GM18873 (cell line): ENCODE measurements around the gene SCN5A.

Source experiments
- ATAC-seq: cut with Tn5 transposase; IDR thresholded peaks from one replicate; pipeline ENCODE4 v1.9.1; 2021; ENCODE audit warnings: mild to moderate bottlenecking, moderate library complexity, moderate number of reproducible peaks; ENCODE audit not compliant: unreplicated experiment, low FRiP score

Gene SCN5A

DNA sequence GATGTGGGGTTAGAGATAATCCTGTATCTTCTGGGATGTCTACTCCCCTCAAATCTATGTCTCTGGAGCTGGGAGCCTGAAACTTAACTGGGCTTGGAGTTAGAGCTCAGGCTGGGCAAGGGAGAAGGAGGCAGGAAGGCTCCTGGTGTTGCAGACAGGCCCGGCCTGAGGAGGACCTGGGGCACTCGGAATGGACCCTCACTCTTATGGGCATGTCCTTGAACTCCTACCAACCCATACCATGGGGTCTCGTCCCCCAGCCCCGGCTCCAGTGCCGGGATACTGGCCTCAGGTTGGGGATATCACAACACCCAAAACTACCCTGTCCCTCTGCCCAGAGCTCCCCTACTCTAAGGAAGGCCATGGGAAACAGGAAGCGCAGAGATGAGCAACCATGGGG lies 45.2 kb downstream of the SCN5A start:
- ATAC-seq, result no peak

GRCh38 chr3:38603731-38604131 lies 45.8 kb downstream of the SCN5A start:
- ATAC-seq, result no peak

DNA sequence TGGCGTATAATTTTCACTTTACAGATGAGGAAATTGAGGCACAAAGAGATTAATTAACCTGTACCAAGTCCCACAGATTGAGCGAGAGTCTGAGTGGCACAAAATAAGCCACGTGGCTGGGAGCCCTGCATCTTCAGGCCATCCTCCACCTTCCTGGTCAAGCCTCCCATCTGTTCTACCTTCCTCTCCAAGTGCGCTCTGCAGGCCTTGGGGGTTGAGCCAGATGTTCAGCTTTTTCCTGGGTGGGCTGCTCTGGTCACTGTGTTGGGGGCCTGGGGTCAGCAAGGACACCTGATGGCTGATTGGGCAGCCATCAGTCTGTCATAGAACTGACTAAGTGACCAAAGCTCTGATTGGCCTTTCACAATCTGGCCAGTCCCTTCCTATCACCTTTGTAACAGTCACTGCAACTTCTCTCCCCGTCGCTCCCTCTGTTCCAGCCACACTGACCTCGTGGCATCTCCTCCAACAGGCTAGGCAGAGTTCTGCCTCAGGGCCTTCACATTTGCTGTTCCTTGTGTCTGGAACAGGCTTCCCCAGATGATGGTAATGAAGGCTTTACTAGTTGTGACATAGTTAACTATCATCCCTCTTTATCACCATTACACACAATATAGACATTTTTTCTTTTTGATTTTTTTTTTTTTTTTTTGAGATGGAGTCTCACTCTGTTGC lies 46.8 kb downstream of the SCN5A start:
- no peak for ATAC-seq

GRCh38 chr3:38601956-38602550 lies 47.4 kb downstream of the SCN5A start:
- ATAC-seq, result no peak

DNA sequence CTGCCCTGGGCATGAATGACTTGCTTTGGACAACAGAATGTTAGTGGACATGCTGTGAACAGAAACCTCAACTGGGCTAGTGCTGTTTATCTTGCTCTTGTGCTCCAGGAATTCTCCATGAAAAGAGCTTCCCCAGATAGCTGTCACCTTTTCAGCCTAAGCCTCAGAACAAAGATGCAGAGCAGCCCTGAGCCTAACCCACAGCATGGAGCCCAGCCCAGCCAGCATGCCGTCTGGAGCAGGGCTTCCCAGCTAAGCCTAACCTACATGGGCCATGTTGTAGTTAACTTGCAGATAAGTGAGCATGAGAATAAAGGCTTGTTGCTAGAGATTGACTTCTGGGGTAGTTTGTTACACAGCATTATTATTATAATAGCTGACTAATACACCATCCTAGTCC lies 48.9 kb downstream of the SCN5A start:
- ATAC-seq, result no peak

DNA sequence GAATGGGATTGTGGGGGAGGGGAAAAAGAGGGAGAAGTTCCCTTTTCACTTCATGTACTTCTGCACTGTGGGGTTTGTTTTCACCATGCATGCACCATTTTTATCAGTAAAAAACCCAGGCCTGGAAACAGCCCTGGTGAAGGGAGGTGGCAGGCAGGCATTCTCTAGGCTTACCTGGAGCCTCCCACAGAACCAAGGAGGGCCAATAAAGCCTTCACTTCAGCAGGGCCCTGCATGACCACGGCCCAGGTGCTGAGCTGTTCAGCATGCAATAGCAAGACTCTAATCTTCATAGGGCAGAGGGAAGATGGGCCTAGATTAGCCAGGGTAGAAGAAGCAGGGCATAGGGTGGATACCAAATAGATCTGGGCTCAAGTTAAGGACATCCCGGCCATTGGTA lies 49.6 kb downstream of the SCN5A start:
- ATAC-seq, result no peak

GRCh38 chr3:38598791-38599190 lies 50.7 kb downstream of the SCN5A start:
- no peak for ATAC-seq

GRCh38 chr3:38597502-38598060 lies 51.9 kb downstream of the SCN5A start:
- no peak for ATAC-seq

- ATAC-seq, result no peak
These were observed 54.1 kb downstream of the SCN5A start for GRCh38 chr3:38595393-38595792.

- ATAC-seq, result no peak
These were observed 59.0 kb downstream of the SCN5A start for GRCh38 chr3:38590521-38590920.

DNA sequence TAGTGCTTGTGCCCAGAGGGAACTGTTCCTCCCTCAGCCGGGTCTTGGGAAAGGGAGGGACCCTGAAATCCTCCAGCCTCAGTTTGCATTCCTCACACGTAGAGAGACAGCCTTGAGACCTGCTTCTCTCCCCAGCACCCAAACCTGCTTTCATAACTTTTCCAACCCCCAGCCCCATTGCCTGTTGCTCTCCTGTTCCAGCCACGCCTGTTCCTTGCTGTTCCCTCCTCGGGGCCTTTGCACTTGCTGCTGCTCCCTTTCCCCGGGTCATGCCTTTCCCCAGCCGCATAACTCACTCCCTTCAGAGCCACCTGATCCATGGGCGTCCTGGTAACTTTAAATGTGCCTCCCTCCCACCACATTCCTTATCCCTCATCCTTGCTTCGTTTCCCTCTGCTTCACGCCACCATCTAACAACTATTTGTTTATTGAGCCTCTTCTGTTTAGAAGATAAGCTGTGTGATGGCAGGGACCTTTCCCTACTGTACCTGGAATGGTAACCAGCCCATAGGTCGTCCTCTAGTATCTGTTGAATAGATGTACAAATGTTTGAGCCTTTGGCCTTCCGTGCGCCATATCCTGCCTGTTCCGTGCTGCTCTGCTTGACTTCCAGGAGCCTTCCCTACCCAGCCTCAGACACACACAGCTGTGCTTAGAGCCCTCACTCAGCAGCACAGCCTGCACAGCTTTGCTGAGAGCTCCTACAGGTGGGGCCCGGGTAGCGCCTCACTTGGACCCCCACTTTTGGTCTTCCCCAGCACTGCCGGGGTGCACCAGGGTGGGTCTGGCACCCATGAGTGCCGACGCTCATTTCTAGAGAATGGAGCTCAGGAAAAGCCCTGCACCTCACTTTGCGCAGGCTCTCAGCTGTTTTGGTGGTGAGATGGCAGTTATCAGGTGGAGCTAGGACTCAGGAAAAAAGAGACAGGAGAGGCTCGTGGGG lies 60.2 kb downstream of the SCN5A start:
- ATAC-seq, result no peak

DNA sequence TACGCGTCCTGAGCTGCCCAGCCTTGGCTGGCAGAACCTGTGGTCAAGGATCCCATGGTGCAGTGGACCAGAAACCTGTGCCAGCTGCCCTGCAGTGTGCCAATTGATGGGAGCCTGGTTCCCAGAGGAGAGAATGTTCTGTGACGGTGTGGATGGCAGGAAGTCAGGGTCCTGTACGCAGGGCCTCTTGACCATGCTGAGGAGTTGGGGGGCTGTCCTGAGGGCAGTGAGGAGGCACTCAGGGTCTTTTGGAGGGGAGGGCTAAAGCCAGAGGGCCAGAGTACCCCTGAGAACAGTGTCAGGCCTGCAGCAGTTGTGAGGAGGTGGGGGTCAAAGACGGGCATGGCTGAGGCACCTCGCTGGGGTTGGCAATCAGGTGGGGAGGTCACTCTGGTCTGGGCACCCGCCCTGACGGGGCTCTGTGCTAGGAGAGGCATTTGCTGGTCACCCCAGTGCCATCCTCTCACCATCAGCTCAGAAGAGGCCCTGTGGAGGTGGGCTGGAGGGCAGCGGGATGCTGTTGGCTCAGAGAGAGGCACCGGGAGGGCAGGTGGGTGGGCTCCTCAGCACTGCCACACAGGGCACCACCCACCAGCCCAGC lies 61.0 kb downstream of the SCN5A start:
- ATAC-seq, result no peak

DNA sequence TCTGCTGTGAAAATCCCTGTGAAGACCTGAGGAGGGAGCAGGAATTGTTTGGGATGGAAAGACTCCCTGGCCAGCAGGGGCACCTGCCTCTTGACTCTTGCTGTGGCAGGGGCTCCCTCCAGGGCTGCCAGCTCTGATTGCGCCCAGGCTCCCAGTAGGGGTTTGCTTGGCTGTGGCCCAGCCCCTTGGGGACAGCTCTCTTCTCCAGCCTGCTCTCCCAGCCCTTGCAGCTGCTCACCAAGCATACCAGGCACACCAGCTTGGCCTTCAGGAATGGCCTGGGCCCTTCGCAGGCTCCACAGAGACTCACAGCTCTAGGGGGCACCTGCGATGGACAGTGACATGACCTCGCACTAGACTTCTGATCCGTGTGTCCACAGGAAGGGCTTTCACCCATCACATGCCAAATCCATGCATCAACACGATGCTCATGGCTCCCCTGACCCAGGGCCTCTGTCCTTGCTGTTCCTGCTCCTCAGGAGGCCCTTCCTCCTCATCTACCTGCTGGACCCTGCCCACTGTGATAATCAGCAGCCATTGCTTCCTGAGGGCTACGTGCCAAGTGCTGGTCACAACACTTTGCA lies 61.8 kb downstream of the SCN5A start:
- no peak for ATAC-seq

DNA sequence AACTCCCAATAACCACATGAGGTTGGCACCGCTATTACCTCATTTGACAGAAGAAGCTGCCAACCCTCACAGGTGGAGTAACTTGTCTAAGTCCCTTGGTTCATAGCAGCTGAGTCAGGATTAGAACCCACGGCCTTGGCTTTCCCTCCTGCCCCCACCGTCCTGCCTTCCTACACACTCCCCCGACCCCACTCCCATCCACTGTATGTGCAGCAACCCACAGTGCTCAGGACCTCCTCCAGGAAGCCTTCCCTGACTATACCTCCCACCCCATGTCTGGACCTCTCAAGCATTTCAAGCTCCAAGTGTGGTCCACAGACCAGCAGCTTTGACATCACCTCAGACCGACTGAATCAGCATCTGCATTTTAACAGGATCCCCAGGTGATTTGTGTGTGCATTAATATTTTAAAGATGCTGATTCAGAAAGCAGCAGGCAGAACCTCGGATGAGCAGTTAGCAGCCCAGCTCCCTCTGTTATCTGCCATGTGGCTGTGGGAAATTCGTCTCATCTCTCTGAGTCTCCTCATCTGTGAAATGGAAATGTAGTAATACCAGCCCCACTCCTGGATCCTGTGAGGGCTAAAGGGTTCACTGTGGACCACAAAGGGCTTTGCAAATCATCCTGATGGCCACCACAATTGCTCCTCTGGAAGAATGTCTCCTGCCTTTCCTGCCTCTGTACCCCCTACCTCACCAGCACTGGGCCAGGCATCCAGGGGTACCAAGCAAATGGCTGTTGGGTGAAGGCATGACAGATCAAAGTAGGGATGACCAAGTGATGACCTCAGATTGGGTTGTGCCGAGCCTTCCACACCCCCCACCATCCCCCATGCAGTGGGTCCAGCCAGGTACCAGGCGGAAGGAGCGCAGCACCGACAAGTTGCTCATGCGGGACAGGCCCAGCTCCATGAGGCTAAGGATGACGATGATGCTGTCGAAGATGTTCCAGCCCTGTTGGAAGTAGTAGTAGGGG lies 62.7 kb downstream of the SCN5A start:
- ATAC-seq, result no peak

GRCh38 chr3:38585791-38586420 lies 63.6 kb downstream of the SCN5A start:
- ATAC-seq, result no peak

- ATAC-seq, result no peak
These were observed 65.8 kb downstream of the SCN5A start for GRCh38 chr3:38583688-38584087.

DNA sequence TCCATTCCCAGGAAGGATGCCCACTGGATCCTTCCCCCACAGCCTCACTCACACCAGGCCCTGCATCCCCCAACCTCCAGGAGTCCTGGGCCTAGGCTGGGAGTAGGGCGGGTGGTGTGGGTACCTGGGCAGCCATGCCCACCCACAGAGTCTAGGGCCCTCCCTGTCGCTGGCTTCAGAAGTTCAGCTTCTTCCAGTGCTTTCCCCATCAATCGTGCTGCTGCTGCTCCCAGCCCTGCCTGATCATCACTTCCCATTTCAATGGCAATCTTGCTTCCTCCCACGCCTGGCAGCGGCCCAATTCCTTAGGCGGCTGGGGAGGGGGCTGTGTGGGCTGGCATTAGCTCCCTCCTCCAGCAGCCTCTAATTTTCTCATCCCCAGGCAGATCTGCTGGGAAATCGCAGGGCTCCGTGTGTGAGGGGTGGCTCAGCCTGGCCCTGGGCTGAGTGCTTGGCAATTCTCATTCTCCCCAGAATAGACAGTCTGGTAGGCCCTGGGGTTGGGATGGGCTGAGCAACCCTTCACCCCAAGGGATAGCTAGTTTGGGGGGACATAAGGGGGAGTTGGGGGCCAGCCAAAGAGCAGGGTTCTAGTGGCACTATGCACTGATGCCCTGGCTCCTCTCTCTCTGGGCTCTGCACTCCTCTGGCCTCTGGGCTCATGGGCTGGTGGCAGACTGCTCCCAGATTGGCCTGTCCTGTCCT lies 66.4 kb downstream of the SCN5A start:
- ATAC-seq, result no peak

GRCh38 chr3:38582316-38582715 lies 67.2 kb downstream of the SCN5A start:
- ATAC-seq, result no peak
